ENCODE data around the gene WDR13.
A peak's percentile ranks its signal among the peaks of the same experiment; 100 is the strongest.
"Not testable (repeated sequence)": the region's sequence is repeated elsewhere in the genome, so short reads cannot be mapped to it uniquely, and the experiment has no call there.

Gene WDR13

GRCh38 chrX:48595929-48596328, 1.4 kb upstream of the WDR13 start:
- no peak for DNase-seq (ENCODE audit: low read depth)

GRCh38 chrX:48598614-48599013, 1.3 kb downstream of the WDR13 start:
- no peak for DNase-seq (ENCODE audit: low read depth)

DNA sequence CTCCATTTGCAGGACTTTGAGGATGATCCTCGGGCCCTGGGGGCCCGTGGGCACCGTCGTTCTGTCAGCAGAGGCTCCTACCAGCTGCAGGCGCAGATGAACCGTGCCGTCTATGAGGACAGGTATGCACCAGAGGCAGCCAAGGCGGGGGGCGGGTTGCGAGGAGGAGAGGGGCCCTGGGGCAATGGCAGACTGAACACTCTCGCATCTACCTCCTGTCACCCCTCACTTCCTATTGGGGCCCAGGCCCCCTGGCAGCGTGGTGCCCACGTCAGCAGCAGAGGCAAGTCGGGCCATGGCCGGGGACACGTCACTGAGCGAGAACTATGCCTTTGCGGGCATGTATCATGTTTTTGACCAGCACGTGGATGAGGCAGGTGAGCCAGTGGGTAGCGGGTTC, 2.0 kb downstream of the WDR13 start:
- no peak for DNase-seq (ENCODE audit: low read depth)

- no peak for DNase-seq (ENCODE audit: low read depth)
These were observed 2.9 kb downstream of the WDR13 start for GRCh38 chrX:48600226-48600625.

GRCh38 chrX:48601741-48602394, 4.6 kb downstream of the WDR13 start:
- DNase-seq (ENCODE audit: low read depth): no peak

- no peak for DNase-seq (ENCODE audit: low read depth)
These were observed 7.4 kb downstream of the WDR13 start for GRCh38 chrX:48604701-48605100.

DNA sequence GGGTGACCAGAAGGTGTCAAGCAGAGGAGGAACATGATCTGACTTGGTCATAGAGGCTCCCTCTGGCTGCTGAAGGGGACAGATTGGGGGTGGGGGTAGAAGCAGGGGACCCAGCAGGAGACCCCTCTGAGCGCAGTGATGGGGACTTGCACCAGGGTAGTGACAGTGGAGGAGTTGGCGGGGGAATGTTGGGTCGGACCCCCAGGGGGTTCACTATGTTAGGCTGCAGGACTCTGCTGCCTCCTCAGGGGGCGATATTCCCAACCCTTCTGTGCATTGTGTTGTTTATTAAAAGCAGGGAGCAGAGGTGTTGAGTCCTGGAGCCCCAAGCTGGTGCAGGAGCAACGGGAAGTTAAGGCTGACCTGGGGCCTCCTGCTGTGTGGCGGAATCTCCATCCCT, 8.8 kb downstream of the WDR13 start:
- no peak for DNase-seq (ENCODE audit: low read depth)

- no peak for DNase-seq (ENCODE audit: low read depth)
These were observed 14.4 kb downstream of the WDR13 start for GRCh38 chrX:48611703-48612102.

GRCh38 chrX:48613502-48614160, 16.3 kb downstream of the WDR13 start:
- no peak for DNase-seq (ENCODE audit: low read depth)

DNA sequence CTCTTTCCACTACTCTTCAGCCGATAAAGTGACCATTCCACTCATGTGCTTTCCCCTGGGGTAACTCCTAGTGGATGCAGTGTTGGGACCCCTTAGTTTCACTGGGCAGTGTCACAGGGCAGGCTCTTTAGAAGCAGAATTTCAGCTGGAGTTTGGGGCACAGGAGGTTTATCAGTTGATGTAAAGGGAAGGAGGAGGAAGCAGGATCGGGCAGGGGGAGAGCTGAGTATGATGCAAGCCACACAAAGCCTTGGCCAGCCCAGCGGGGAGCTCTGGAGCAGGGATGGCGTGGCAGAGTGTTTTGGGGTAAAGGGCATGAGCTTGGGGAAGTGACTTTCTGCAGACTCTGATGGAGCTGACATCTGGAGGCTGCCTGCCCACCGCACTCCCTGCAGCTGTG, 19.3 kb downstream of the WDR13 start:
- DNase-seq (ENCODE audit: low read depth): no peak

DNA sequence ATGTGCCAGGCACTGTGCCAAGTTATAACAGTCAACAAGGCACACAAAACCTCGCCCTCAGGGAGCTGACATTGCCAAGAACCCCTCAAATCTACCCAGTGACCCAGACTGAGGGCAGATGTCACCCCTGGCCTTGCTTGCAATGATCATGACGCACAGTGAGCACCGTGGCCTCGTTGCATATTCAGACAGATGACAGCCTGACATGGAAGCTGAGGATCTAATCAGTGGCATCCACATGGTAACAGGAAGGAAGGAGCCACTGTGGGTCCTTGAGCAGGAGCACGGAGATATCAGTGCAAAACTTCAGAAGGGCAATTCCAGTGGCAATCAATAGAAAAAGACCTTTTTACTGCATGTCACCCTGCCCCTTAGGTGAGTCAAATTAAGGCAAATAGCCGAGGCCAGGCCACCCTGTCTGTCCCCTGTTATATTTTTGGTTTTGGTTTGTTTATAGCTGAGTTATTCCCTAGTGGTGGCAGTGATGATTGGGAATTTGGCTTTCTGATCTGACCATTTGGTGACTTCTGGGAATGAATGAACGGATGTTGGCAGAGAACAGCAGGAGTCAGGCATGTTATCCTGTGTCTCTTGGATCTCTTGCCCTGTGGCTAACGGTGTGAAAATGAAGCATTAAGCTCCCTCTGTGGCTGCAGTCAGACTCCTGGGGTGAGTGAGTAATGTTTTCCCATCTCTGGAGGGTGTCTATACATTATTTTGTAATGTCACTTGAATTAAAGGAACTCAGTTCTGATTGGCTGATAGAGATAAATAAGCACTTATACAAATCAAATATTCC, 20.4 kb downstream of the WDR13 start:
- no peak for DNase-seq (ENCODE audit: low read depth)

DNA sequence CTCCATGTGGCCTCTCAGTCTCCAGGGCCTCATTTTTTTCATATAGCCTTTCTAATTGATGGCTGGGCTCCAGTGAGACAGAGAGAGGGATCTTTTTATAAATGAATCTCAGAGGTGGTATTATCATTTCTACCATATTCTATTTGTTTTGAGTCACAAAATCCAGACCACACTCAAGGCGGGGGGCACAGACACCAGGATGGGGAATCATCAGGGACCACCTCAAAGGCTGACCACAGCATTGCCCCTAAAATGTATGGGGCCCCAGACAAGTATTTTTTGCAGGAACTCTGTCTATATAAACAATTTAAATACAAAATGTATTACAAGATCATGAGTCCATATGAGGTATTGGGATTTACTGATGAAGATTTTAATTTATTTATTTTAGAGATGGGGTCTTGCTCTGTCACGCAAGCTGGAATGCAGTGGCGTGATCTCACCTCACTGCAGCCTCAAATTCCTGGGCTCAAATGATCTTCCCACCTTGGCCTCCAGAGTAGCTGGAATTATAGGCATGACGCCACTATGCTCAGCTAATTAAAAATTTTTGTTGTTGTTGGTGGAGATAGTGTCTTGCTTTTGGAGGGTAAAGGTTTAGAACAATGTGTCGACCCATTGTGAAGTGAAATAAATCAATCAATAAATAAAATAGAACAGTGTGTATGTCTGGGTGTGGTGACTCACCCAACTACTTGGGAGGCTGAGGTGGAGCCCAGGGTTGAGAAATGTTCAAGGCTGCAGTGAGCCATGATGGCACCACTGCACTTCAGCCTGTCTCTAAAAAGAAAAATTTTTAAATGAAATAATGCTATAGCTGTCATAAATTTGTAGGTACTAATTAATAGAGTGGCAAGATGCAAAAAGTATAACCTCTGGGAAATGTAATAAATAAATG, 29.4 kb downstream of the WDR13 start:
- no peak for DNase-seq (ENCODE audit: low read depth)

- peak; percentile 68 for DNase-seq (ENCODE audit: low read depth)
These were observed 34.2 kb downstream of the WDR13 start for GRCh38 chrX:48631376-48632090.

- DNase-seq (ENCODE audit: low read depth): no peak
These were observed 34.9 kb downstream of the WDR13 start for GRCh38 chrX:48632207-48632606.

DNA sequence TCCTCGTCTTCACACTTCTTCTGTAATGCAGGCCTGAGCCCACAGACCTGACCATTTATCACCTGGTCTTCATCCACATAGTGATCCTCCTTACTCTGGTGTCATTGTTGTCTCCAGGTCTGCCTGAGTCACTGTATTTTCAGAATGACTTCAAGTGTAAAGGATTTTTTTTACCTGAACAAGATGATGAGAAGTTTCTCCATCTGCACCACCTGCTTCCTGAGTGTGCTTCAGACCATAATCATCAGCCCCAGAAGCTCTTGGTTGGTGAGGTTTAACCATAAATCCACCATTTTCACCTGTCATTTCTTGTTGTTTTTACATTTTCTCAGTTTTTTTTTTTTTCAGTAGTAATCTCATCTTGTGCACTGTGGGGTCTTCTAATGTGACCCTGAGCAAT, 39.0 kb downstream of the WDR13 start:
- DNase-seq (ENCODE audit: low read depth): no peak

- DNase-seq (ENCODE audit: low read depth): no peak
These were observed 39.5 kb downstream of the WDR13 start for GRCh38 chrX:48636776-48637175.

DNA sequence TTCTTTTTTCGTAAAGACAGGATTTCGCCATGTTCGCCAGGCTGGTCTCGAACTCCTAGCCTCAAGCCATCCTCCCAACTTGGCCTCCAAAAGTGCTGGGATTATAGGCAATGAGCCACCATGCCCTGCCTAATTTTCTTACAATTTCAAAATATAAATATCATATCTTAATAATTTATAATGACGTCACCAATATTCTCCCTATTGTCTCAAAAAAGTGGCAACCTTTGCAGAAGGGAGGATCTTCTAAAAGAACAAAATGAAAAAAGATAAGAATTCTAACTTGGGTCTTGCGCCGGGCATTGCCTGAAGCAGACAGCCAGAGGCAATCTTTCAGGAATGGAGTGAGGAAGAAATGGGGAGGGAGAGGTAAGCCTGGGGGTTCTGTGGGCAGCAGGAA, 48.4 kb downstream of the WDR13 start:
- no peak for DNase-seq (ENCODE audit: low read depth)

- DNase-seq (ENCODE audit: low read depth): peak; percentile 10
These were observed 51.1 kb downstream of the WDR13 start for GRCh38 chrX:48648336-48648751.

GRCh38 chrX:48649102-48649501, 51.8 kb downstream of the WDR13 start:
- no peak for DNase-seq (ENCODE audit: low read depth)

DNA sequence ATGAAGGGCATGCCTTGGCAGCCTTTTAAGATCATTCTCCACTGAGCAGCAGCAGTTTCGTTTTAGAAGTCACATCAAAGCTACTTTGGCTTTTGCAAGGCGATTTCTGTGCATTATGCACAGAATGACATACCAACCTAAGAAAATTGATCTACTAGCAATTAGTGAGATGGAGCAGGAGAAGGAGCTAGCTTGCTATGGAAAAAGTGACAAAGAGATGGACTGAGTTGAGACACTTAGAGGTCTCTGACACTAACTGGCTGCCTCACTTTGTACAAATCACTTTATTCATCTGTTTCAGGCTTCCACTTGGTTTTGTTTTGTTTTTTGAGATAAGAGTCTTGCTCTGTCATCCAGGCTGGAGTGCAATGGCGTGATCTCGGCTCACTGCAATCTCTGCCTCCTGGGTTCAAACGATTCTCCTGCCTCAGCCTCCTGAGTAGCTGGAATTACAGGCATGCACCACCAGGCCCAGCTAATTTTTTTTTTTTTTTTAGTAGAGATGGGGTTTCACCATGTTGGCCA, 54.8 kb downstream of the WDR13 start:
- DNase-seq (ENCODE audit: low read depth): not testable (repeated sequence)

DNA sequence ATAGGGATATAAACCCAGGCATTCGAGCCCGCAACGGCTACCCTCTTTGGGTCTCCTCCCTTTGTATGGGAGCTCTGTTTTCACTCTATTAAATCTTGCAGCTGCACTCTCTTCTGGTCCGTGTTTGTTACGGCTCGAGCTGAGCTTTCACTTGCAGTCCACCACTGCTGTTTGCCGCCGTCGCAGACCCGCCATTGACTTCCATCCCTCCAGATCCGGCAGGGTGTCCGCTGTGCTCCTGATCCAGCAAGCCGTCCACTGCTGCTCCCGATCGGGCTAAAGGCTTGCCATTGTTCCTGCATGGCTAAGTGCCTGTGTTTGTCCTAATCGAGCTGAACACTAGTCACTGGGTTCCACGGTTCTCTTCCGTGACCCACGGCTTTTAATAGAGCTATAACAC, 57.5 kb downstream of the WDR13 start:
- DNase-seq (ENCODE audit: low read depth): not testable (repeated sequence)
